GM20431 (cell line): ENCODE data around the gene RXFP2.

Experiments used
- in situ Hi-C: fragments of 300-500 bp; cut with MseI, MboI; formaldehyde crosslinking; loops from one replicate; pipeline ENCODE4 v1.15.0; 2020; ENCODE audit warnings: low sequenced_read_pairs; ENCODE audit not compliant: unreplicated experiment

The RXFP2 gene

DNA sequence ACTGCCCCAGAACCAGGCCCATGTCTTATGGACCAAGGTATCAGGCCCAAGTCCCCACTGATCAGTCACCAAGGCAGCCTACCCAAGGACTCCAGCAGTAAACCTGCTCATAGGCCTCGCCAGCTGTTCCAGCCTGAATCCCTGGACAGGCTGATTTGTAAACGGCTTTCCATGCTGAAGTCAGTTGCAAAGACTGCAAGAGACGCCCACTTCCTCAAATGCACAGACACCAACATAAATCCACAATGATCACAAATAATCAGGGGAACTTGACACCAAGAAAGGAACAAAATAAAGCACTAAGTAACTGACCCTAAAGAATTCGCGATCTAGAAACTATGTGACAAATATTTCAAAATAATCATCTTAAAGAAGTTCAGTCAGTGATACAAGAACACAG is 75.2 kb downstream of the RXFP2 start:
- in situ Hi-C loops, result no loop called here

DNA sequence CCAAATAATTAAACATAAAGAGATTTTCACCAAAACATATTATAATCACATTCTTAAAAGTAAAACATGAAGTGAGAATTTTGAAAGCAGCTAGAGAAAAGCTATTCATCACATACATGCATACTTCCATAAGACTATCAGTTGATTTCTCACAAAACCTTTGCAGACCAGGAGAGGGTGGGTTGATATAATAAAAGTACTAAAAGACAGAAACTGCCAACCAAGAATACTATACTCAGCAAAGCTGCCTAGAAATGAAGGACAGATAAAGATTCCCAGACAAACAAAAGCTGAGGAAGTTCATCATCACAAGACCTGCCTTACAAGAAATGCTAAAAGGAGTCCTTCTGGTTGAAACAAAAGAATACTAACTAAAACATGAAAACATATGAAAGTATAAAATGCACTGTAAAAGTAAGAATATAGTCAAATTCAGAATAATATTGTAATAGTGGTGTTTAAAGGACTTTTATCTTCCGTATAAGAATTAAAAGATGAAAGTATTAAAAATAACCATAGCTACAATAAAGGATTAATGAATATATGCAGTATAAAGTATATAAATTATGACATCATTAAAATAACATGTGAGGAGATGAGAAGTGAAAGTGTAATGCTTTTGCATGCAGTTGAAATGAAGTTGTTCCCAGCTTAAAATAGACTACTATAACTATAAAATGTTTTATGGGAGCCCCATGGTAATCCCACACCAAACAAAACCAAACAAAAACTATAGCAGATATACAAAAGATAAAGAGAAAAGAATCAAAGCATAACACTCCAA is 76.2 kb downstream of the RXFP2 start:
- in situ Hi-C loops, result no loop called here

DNA sequence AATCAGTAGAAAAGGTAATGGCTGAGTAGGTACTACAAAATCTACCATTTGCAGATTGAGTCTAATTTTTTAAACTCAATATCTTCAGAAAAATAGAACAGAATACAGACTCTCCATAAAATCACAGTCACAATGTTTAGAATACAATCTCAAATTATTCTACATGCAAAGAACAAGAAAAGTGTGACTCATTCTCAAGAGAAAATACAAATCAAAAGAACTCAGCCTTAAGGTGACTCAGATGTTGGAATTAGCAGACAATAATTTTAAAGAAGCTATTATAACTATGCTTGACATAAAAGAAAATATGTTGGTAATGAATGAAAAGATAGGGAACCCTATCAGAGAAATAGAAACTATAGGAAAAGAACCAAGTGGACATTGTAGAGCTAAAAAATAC is 78.9 kb downstream of the RXFP2 start:
- in situ Hi-C loops, result no loop called here

GRCh38 chr13:31824705-31825517 is 85.6 kb downstream of the RXFP2 start:
- in situ Hi-C loops, result no loop called here

GRCh38 chr13:31826521-31826920 is 87.2 kb downstream of the RXFP2 start:
- in situ Hi-C loops, result no loop called here

- in situ Hi-C loops, result no loop called here
These were observed 88.4 kb downstream of the RXFP2 start for GRCh38 chr13:31827707-31828106.

DNA sequence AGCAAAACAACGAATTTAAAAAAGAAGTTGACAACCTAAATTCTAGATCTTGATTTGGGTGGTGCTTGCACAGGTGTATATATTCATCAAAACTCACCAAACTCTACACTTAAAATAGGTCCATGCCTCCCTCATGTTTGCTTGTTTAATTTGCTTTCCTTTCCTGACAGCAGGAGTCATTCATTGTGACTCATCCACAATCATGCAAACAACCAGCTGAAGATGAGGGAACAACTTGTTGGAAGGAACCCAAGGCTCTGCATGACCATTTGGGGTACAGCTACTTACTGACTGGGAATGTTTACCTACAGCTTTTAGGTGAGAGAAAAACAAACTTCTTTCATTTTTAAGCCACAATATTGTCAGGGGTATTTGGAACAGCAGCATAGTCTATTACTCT is 96.6 kb downstream of the RXFP2 start:
- in situ Hi-C loops, result no loop called here

- in situ Hi-C loops, result no loop called here
These were observed 103.7 kb downstream of the RXFP2 start for GRCh38 chr13:31843044-31843443.

DNA sequence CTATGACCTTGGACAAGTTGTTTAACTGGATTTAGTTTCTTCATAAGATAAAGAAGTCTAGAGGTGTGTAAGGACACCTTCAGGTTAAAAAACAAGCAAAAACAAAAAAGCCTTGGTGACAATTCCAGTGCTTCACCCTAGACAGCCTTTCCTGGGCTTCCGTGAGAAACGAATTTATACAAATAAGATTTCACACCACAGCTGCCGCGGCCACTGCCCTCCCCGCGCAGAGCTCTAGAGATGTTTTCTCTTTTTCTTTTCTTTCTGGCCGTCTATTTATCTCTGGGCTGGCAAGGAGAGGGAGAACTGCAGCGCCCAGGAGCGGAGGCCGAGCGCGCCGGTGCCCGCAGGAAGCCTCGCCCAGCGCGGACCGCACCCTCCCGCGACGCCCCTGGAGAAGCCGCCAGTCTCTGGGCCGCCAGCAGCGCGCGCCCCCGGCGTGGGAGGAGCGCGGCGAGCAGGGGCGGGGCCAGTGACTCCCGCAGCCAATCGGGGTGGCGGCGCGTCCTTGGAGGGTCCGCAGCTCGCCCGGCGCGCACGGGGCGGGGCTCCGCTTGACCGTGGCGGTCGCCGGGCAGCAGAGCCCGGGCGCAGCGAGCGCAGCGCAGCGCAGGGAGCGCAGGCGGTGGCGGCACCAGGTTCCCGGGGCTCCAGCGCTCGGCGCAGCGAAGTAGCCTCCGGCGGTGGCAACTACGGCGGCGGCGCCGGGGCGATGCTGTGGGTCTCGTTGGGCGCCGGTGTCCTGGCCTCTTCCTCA is 107.0 kb downstream of the RXFP2 start:
- in situ Hi-C loops, result no loop called here

GRCh38 chr13:31846961-31847752 is 107.8 kb downstream of the RXFP2 start:
- in situ Hi-C loops, result no loop called here

GRCh38 chr13:31848621-31849020 is 109.3 kb downstream of the RXFP2 start:
- in situ Hi-C loops, result no loop called here

- in situ Hi-C loops, result no loop called here
These were observed 109.9 kb downstream of the RXFP2 start for GRCh38 chr13:31849206-31849605.

GRCh38 chr13:31850041-31850555 is 110.8 kb downstream of the RXFP2 start:
- in situ Hi-C loops, result no loop called here

DNA sequence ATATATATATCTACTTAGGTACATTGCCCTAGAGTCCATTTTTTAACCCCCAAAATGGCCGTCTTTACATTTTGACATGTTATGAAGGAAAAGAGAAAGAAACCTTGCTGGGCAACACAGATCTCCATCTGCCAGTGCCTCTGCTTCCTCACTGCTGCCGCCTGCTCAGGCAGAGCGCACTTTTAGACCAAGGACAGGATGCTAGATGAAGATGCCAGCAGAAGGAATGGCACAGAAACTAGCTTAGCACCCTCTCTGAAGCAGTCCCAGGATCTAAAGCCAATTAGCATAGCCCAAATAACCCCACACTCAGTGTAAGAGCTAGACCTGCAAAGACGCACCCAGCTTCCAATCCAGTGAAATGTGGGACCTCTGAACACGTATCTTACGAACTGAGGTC is 111.9 kb downstream of the RXFP2 start:
- in situ Hi-C loops, result no loop called here
